ENCODE measurements around the gene LGALS14.
"Not testable (repeated sequence)": the region's sequence is repeated elsewhere in the genome, so short reads cannot be mapped to it uniquely, and the experiment has no call there.

The LGALS14 gene

DNA sequence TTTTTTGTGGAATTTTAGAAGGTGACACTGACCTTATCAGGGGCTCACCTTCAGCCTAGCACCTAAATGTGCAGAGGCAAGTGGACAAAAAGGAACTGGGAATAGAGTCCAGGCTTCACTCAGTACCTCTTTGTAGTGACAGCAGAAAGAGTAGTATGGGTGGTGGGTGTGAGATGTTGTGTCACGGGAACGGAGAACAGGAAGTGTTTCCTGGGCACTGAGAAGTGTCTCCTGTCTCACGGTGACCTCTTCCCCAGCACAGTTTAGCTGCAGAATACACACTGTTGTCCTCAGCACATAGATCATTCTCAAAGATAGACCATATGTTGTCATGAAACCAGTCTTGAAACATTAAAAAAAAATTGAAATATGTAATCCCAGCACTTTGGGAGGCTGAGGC, 17.5 kb upstream of the LGALS14 start (continued):
- TF ChIP-seq, protein P1, sequence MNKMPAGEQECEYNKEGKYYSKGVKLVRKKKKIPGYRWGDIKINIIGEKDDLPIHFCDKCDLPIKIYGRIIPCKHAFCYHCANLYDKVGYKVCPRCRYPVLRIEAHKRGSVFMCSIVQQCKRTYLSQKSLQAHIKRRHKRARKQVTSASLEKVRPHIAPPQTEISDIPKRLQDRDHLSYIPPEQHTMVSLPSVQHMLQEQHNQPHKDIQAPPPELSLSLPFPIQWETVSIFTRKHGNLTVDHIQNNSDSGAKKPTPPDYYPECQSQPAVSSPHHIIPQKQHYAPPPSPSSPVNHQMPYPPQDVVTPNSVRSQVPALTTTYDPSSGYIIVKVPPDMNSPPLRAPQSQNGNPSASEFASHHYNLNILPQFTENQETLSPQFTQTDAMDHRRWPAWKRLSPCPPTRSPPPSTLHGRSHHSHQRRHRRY (tag by site-specific recombination; IDR thresholded peaks at IDR 0.05) = no peak
- TF ChIP-seq, protein P2, sequence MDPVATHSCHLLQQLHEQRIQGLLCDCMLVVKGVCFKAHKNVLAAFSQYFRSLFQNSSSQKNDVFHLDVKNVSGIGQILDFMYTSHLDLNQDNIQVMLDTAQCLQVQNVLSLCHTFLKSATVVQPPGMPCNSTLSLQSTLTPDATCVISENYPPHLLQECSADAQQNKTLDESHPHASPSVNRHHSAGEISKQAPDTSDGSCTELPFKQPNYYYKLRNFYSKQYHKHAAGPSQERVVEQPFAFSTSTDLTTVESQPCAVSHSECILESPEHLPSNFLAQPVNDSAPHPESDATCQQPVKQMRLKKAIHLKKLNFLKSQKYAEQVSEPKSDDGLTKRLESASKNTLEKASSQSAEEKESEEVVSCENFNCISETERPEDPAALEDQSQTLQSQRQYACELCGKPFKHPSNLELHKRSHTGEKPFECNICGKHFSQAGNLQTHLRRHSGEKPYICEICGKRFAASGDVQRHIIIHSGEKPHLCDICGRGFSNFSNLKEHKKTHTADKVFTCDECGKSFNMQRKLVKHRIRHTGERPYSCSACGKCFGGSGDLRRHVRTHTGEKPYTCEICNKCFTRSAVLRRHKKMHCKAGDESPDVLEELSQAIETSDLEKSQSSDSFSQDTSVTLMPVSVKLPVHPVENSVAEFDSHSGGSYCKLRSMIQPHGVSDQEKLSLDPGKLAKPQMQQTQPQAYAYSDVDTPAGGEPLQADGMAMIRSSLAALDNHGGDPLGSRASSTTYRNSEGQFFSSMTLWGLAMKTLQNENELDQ (tag by site-specific recombination; IDR thresholded peaks at IDR 0.05; ENCODE audit: low read depth) = no peak

DNA sequence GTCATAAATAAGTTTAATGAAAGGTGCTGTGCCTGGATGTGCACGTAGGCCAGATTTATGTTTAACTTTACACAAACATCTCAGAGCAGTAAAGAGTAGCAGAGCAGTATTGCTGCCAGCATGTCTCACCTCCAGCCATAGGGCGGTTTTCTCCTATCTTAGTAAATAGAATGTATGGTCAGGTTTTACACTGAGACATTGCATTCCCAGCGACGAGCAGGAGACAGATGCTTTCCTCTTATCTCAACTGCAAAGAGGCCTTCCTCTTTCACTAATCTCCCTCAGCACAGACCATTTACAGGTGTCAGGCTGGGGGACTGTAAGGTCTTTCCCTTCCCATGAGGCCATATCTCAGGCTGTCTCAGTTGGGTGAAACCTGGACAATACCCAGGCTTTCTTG, 15.6 kb upstream of the LGALS14 start:
- peaks cover 10% of the 10 kb centered on the region for H3K9me3 ChIP-seq (ENCODE audit: control insufficient read depth, insufficient read depth, low read depth, low read length)
- H3K4me3 ChIP-seq (ENCODE audit: low read depth, low read length); POLR2A ChIA-PET; H3K4me1 ChIP-seq (ENCODE audit: control insufficient read depth, insufficient read depth, low read length); CTCF ChIA-PET; H3K36me3 ChIP-seq (ENCODE audit: control insufficient read depth in 2 of 2, insufficient read depth in 1 of 2, low read length in 2 of 2); H3K27ac ChIP-seq (ENCODE audit: extremely low read depth, low read depth, low read length): not testable (repeated sequence)

DNA sequence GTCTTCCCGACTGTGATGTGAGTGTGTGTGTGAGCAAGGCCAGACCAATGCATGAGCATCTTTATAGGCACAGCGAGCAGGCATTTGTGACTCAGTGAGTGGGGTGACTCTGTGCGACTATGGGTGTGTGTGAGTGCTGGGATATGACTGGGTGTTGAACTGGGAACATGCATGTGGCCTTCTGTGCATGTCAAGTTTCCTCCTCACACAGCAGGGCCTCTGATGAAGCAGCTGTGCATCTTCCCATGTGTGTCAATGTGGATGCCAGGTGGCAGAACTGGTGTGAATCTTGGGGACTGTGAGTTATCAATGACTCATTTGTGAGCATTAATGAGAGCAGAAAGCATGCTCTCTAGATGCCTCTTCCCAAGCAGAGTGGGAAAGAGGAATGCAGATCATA, 12.1 kb upstream of the LGALS14 start:
- Histone ChIP-seq H3K27ac (ENCODE audit: extremely low read depth, low read depth, low read length) (no peak overlapping the region), H3K9me3 (ENCODE audit: control insufficient read depth, insufficient read depth, low read depth, low read length) (peaks cover 8% of the 10 kb centered on the region; the same call in 1 of the 2 replicates), H3K4me3 (ENCODE audit: low read depth, low read length) (no peak overlapping the region), H3K4me1 (ENCODE audit: control insufficient read depth, insufficient read depth, low read length) (no peaks in the 10 kb centered on the region; the same call in 1 of the 2 replicates), H3K36me3 (ENCODE audit: control insufficient read depth in 2 of 2, insufficient read depth in 1 of 2, low read length in 2 of 2) (no peaks in the 10 kb centered on the region)
- CTCF ChIA-PET = interaction anchor here (0.7 to 1.2 kb wide), 2 partner anchors 19 to 101 kb away, joined by 3 read pairs; no protein-coding TSS in a partner anchor
- POLR2A ChIA-PET = no interaction called here
- TF ChIP-seq, protein P3, sequence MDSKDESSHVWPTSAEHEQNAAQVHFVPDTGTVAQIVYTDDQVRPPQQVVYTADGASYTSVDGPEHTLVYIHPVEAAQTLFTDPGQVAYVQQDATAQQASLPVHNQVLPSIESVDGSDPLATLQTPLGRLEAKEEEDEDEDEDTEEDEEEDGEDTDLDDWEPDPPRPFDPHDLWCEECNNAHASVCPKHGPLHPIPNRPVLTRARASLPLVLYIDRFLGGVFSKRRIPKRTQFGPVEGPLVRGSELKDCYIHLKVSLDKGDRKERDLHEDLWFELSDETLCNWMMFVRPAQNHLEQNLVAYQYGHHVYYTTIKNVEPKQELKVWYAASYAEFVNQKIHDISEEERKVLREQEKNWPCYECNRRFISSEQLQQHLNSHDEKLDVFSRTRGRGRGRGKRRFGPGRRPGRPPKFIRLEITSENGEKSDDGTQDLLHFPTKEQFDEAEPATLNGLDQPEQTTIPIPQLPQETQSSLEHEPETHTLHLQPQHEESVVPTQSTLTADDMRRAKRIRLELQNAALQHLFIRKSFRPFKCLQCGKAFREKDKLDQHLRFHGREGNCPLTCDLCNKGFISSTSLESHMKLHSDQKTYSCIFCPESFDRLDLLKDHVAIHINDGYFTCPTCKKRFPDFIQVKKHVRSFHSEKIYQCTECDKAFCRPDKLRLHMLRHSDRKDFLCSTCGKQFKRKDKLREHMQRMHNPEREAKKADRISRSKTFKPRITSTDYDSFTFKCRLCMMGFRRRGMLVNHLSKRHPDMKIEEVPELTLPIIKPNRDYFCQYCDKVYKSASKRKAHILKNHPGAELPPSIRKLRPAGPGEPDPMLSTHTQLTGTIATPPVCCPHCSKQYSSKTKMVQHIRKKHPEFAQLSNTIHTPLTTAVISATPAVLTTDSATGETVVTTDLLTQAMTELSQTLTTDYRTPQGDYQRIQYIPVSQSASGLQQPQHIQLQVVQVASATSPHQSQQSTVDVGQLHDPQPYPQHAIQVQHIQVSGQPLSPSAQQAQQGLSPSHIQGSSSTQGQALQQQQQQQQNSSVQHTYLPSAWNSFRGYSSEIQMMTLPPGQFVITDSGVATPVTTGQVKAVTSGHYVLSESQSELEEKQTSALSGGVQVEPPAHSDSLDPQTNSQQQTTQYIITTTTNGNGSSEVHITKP (tag by site-specific recombination; IDR thresholded peaks at IDR 0.05) = no peak
- TF ChIP-seq, protein P4, sequence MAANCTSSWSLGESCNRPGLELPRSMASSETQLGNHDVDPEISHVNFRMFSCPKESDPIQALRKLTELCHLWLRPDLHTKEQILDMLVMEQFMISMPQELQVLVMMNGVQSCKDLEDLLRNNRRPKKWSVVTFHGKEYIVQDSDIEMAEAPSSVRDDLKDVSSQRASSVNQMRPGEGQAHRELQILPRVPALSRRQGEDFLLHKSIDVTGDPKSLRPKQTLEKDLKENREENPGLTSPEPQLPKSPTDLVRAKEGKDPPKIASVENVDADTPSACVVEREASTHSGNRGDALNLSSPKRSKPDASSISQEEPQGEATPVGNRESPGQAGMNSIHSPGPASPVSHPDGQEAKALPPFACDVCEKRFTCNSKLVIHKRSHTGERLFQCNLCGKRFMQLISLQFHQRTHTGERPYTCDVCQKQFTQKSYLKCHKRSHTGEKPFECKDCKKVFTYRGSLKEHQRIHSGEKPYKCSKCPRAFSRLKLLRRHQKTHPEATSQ (tag by site-specific recombination; IDR thresholded peaks at IDR 0.05) = no peak
- TF ChIP-seq, protein P2 (tag by site-specific recombination; IDR thresholded peaks at IDR 0.05; ENCODE audit: low read depth) = no peak
- TF ChIP-seq, protein P5, sequence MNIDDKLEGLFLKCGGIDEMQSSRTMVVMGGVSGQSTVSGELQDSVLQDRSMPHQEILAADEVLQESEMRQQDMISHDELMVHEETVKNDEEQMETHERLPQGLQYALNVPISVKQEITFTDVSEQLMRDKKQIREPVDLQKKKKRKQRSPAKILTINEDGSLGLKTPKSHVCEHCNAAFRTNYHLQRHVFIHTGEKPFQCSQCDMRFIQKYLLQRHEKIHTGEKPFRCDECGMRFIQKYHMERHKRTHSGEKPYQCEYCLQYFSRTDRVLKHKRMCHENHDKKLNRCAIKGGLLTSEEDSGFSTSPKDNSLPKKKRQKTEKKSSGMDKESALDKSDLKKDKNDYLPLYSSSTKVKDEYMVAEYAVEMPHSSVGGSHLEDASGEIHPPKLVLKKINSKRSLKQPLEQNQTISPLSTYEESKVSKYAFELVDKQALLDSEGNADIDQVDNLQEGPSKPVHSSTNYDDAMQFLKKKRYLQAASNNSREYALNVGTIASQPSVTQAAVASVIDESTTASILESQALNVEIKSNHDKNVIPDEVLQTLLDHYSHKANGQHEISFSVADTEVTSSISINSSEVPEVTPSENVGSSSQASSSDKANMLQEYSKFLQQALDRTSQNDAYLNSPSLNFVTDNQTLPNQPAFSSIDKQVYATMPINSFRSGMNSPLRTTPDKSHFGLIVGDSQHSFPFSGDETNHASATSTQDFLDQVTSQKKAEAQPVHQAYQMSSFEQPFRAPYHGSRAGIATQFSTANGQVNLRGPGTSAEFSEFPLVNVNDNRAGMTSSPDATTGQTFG (tag by site-specific recombination; IDR thresholded peaks at IDR 0.05; ENCODE audit: borderline replicate concordance) = no peak
- TF ChIP-seq ZNF341 (tag by site-specific recombination; IDR thresholded peaks at IDR 0.05; ENCODE audit: low read depth) = no peak
- TF ChIP-seq, protein P6, sequence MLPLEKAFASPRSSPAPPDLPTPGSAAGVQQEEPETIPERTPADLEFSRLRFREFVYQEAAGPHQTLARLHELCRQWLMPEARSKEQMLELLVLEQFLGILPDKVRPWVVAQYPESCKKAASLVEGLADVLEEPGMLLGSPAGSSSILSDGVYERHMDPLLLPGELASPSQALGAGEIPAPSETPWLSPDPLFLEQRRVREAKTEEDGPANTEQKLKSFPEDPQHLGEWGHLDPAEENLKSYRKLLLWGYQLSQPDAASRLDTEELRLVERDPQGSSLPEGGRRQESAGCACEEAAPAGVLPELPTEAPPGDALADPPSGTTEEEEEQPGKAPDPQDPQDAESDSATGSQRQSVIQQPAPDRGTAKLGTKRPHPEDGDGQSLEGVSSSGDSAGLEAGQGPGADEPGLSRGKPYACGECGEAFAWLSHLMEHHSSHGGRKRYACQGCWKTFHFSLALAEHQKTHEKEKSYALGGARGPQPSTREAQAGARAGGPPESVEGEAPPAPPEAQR (tag by site-specific recombination; IDR thresholded peaks at IDR 0.05) = no peak
- no peak for TF ChIP-seq MEIS1 (CRISPR knock-in tag; IDR thresholded peaks at IDR 0.05; ENCODE audit: borderline replicate concordance)
- no peak for TF ChIP-seq ZNF391 (tag by site-specific recombination; IDR thresholded peaks at IDR 0.05; ENCODE audit: borderline replicate concordance, low read depth)
- TF ChIP-seq ZNF184 (tag by site-specific recombination; IDR thresholded peaks at IDR 0.05) = no peak
- TF ChIP-seq, protein P7, sequence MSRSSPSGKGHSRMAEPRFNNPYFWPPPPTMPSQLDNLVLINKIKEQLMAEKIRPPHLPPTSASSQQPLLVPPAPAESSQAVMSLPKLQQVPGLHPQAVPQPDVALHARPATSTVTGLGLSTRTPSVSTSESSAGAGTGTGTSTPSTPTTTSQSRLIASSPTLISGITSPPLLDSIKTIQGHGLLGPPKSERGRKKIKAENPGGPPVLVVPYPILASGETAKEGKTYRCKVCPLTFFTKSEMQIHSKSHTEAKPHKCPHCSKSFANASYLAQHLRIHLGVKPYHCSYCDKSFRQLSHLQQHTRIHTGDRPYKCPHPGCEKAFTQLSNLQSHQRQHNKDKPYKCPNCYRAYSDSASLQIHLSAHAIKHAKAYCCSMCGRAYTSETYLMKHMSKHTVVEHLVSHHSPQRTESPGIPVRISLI (tag by site-specific recombination; IDR thresholded peaks at IDR 0.05) = no peak
- TF ChIP-seq ZNF623 (tag by site-specific recombination; IDR thresholded peaks at IDR 0.05) = no peak
- no peak for TF ChIP-seq ZNF561 (tag by site-specific recombination; IDR thresholded peaks at IDR 0.05; ENCODE audit: borderline replicate concordance)
- TF ChIP-seq TCF7L2 (IDR thresholded peaks at IDR 0.05; ENCODE audit: borderline replicate concordance, low read depth, low read length) = no peak

All from HEK293 (cell line).